HEK293T (cell line): ENCODE data around the gene MID1.

Source experiments
- BHLHE40 ChIP-seq: fragments of 450-650 bp; IDR thresholded peaks from 2 replicates; pipeline ENCODE4 v1.6.1; 2016; ENCODE audit warnings: mild to moderate bottlenecking, moderate library complexity, borderline replicate concordance
- CTBP1 ChIP-seq: fragments of 450-650 bp; IDR thresholded peaks from 2 replicates; pipeline ENCODE4 v1.6.1; 2016; ENCODE audit warnings: borderline replicate concordance
- FOXA1 ChIP-seq: fragments of 450-650 bp; IDR thresholded peaks from 2 replicates; pipeline ENCODE4 v1.6.1; 2016; ENCODE audit warnings: mild to moderate bottlenecking
- FOXM1 ChIP-seq: fragments of 450-650 bp; IDR thresholded peaks from 2 replicates; pipeline ENCODE4 v1.6.1; 2017; ENCODE audit warnings: mild to moderate bottlenecking, borderline replicate concordance
- PKNOX1 ChIP-seq: fragments of 450-650 bp; IDR thresholded peaks from 2 replicates; pipeline ENCODE4 v1.6.1; 2016
- SP1 ChIP-seq: fragments of 450-650 bp; IDR thresholded peaks from 2 replicates; pipeline ENCODE4 v1.6.1; 2017
- ZNF384 ChIP-seq: fragments of 450-650 bp; IDR thresholded peaks from 2 replicates; pipeline ENCODE4 v1.6.1; 2016

GRCh38 chrX:10519761-10520160, 100.6 kb downstream of the MID1 start:
- TF ChIP-seq FOXA1, result no peak
- no peak for TF ChIP-seq ZNF384
- no peak for TF ChIP-seq SP1
- no peak for TF ChIP-seq PKNOX1
- TF ChIP-seq BHLHE40, result no peak
- TF ChIP-seq CTBP1, result no peak
- TF ChIP-seq FOXM1, result no peak
